ENCODE results near the gene C9.
"Not testable (repeated sequence)": the region's sequence is repeated elsewhere in the genome, so short reads cannot be mapped to it uniquely, and the experiment has no call there.

Gene C9

DNA sequence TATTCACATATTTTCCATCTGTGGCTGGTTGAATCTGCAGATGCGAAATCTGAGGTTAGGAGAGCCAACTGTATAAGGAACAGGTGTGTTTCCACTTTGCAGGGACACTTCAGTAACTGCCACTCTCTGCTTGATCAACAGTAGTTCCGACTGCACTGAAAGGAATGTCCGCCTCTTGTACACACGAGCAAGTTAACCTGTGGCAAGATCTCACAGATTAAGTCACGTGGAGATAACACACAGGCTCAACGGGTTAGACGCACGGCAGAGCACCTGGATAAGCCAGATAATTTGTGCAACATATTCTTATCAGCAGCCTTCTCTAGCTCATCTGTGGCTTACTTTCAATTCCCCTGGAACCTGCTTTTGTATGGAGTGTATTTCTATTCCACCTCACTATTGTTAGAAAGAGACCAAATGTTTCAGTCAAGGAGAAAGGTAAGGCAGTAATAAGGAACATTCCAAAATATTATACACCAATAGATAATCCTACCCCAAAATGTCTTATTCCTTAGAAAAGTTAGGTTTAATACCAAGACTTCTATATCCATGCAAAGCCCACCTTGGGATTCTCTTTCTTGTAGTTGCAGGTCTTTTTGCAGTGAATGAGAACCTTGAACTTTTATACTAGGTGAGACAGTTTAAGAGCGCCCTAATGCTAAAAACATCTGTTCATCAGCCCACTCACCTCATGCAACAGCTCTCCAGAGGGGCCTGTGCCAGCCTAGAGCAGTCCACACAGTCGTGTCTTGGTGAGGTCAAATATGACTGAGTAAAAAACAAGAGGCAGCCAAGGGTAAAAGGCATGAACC, 6.5 kb upstream of the C9 start:
- DNase-seq, result no peak

DNA sequence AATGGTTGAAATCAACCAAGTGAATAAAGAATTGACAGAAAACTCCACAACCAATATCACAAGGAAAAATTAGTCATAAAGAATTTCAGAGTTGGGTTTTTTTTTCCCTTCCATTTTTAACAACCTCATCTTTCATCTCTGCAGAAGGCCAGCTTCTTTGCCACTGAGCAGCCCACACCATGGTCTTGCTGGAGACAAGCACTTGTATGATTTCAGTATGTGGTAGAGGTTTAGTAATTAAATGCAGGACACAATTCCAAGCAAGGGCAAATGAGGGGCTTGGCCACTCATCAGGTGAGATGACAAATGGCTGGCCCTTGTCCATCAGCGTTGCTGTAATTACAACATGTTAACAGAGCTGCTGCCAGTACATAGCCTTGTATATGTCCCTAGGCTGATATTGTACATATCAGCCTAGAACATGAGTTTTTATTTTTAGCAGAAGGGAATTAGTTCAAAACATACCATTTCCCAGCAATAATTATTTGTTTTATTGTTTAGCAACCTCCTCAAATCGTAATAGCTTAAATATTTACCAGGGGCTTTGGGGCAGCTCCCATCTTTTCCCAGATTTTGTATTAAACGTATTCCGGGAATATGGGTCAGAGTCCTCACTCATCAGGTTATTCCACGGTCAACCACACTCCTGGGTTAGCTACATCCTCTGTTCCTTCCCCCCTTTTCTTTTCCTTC, 5.0 kb upstream of the C9 start:
- DNase-seq, result no peak

DNA sequence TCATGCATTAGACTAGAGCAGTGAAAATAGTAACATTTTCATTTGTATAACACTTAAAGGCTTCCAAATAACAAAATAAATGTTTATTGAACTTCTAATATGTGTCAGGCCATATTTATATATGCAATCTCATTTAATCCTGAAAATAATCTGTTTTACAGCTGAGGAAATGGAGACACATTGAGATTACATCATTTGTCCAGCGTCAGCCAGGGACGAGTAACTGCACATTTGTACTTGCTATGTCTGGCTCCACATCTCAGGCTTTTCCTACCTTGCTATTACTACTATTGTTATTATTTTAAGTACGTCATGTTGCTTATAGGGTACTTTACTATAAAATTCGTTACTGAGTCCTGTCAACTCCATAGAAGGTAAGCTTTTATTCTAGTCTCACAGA, 3.8 kb upstream of the C9 start:
- DNase-seq, result no peak

DNA sequence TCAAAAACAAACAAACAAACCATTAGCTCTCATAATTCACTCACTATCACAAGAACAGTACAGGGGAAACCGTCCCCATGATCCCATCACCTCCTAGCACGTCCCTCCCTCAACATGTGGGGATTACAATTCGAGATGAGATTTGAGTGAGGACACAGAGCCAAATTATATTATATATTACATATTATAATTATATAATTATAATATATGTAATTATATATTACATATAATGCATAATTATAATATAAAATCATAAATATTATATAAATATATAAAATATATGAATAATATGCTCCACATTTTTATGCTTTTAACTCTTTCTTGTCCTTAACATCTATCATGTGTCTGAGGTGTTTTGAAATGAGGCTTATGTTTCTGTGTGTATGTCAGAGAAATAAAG, 3.4 kb upstream of the C9 start:
- DNase-seq, result no peak

DNA sequence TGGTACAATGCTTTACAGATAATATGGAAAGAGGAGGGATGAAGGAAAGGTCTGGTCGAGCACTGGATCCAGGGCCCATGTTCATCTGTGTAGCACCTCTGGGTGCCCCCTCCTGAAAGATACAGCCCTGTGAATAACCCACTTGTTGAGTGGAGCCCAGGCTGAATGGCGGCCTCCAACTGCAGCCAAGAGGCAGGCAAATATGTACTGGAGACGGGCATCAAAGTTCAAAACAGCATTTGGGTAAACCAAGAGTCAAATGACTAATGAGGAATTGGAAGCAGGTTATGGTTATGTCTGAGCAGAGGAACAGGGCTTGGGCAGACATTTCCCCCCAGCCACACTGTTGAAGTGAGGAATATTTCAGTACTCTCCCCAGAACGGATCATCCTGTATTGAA, 1.1 kb downstream of the C9 start:
- no peak for DNase-seq

DNA sequence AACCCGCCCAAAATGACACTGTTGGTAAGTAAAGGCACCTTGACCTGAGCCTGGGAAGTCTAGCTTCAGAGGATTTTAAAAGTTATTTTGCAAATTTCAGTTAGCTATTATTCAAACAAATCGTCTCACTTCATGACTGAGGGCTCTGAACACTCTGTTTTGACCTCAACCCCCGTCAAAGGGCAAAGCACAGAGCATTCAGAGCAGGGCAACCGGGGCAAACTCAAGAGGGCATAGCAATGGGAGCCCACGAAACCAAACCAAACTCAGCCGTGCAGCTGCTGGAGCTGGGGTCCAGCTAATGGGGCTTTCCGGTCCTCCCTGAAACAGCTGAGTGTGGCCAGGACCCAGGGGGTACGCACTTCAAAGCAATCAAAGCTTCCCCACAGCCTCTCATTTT, 1.6 kb downstream of the C9 start:
- no peak for DNase-seq

DNA sequence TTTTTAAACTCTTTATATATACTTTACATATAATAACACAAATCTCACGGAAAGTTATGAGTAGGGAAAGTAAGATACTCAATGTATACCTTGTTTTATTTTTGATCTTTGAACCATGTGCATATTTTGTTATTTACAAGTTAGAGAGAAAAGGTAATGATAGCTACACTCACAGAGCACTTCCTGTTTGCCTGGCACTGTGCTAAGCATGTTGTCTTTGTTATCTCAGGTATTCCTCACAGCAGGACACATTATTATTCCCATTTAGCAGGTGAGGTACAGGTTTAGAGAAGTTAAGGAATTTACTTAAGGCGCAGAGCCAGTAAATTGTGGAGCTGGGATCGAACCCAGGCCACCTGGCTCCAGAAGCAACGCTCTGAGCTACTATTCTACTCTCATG, 3.0 kb downstream of the C9 start:
- DNase-seq, result no peak

DNA sequence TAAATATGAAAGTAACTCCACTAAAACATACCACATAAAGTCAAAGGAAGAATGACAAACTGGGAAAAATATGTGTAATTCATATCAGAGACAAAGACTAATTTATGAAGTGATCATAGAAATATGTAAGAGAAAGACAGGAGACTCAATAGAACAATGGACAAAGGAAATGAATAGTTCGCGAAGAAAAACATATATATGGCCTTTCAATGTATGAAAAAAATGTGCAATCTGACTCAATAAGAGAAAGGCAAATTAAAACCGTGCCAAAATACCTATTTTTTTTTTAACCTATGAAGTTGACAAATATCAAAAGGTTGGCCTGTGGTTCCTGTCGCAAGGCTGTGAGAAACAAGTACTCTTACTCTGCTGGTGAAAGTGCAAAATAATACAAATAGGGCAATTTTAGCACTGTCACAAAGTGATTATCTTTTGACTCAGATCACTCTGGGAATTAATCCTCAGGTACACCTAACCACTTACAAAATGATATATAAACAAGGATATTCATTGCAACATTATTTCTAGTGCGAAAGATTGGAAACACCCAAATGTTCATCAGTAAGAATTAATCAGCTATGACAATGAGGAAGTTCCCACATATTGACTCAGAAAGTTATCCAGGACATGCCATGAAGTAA, 3.7 kb downstream of the C9 start:
- no peak for DNase-seq

DNA sequence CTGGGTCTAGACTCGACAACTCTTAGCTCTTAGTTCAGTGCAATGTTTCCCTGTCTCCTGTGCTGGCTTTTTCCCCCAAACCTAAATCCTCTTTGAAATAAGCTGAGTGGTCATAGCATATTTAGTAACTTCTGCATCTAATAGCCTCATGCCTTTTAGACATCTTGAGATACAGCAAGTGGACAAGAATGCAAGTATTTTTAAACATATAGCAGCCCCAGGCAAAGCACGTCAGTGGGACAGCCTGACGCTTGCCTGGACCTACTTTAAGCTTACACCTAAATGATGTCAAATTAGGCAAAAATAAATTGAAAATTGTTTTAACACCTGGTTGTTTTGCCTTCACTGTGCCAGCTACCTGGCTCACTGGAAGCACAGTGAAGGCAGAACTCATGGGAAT, 8.0 kb downstream of the C9 start:
- no peak for DNase-seq

DNA sequence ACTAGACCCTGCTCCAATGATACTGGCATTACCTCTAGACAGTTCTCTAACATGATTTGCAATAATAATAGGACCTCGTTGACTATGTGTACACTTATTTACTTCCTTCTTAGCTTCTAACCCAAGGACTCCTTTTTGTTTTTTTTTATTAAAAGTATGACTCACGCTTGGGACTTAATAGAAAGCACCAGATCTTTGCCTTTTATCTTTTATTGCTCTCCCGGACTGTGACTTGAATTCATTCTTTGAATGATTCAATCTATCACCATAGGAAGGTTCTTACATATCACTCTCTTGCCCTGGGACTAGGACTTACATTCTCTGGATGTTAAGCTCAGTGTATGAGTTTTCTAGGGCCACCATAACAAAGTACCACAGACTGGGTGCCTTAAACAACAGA, 9.0 kb downstream of the C9 start:
- DNase-seq, result no peak

DNA sequence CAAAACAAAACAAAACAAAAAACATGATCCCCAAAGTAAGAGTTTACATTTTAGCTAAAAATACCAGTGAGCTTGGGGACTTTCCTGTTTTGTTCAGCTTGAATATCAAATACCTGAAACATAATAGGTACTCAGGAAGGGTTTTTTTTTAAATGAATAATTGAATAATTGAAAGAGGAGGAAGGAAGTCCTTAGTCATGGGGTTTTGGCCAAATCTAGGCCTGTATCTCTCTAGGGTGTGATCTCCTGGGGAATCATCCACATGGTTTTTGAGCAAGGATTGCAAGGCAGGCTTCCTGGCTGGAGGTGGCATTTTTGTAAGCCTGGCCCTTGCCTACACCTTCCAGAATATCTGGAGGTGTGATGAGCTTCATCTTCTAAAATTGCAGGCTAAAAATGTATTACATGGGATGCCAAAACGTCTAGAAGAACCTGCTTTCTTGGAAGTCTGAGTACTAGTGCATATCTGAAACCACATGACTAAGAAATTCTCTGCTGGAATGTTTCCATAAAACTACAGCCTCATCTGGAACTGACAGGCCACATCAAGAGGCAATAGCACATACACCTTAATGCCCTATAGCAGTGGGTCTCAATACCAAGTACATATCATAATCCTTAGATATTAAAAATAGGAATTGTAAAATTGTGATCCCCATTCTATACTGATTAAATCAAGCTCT, 10.4 kb downstream of the C9 start:
- no peak for DNase-seq

DNA sequence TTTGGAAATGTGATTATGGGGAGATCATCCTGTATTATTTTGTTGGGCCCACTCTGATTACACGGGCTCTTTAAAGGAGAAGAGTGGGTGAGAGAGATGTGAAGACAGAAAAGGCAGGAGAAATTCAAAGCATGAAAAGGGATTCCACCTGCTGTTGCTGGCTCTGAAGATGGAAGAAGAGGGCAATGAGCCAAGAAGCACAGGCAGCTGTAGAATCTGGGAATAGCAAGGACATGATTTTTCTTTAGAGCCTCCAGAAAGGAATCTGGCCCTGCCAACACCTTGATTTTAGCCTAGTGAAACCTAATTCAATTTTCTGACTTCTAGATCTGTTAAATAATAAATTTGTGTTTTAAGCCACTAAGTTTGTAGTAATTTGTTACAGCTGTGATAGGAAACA, 11.3 kb downstream of the C9 start:
- DNase-seq, result no peak

DNA sequence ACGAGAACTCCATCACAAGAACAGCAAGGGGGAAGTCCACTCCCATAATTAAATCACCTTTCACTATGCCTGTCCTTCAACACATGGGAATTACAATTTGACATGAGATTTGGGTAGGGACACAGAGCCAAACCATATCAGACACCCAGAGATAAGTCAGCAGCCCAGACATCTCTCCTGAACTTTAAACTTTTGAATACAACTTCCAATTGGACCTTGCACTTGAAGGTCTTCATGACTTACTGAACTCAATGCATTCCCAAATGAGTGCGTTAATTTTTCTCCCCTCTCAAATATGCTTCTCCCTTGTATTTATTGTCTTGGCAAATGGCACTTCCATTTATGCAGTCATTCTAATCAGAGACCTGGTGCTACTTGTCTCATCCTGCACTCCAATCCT, 12.1 kb downstream of the C9 start:
- no peak for DNase-seq

DNA sequence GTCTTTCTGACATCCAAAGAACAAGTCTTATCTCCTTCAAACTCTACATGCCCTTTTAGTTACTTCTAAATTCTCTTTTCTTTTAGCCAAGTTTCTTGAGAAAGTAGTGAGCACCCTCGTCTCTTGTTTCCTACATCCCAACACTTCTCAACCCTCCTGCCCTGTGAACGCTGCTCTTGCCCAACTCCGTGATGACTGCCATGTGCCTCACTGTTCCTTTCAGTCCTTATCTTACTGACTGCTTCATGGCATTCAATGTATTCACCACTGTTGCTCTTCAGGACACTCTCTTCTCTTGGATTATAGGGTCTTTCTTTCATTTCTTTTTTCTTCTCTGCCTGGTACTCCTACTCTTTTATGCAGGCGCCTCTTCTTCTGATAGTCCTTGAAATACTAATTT, 14.8 kb downstream of the C9 start:
- DNase-seq, result no peak

DNA sequence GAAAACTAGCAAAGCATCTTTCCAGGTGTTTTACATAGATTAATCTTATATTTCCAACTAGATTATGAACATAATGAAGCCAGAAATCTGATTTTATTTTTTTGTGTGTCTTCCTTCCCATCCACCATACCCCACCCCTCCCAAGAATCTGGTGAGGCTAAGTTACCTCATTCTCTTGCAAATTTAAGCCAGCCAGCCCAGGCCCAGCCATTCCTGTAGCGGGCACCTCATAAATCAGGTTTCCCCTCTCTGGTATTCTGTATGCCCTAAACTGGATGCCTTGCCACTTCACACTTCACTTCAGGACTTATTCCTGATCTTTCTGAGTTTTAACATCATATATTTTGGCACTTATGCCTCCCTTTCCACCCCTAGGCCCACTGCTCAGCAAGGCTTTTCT, 21.8 kb downstream of the C9 start:
- no peak for DNase-seq

DNA sequence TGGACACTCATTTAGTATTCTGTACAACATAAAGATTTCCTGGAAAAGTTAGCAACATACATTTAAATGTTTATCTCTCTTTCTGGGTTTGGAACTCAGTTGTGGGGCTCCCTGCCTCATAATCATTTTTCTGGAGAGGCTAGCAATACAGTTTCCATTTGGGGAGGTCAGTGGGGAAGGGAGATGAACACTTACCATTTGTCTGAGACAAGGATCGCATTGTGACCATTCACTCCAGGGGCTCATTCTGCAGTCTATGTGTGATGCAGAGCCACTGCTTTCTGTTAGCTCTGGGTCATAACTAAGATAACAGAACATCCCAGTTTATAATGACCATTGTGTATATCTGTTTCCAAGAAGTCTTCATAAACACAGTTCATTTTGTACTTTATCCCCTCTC, 22.4 kb downstream of the C9 start:
- no peak for DNase-seq

DNA sequence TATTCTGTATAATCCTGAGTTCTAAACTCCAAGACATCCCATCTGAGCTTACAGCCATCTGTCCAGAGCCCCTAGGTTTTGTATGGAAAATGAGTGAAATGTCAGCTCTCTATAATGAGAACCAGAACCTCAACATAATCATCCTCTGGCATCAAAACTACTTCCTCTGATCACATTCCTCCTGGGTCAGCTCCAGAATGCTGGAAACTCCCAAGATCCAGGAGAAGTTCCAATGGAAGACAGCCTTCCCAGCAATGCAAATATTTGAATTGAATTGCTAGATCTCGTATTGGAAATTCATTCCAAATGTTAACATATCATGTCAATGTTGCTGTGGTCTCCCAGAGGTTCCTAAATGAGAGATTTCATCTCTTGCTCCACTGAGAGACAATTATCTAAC, 23.8 kb downstream of the C9 start:
- no peak for DNase-seq

DNA sequence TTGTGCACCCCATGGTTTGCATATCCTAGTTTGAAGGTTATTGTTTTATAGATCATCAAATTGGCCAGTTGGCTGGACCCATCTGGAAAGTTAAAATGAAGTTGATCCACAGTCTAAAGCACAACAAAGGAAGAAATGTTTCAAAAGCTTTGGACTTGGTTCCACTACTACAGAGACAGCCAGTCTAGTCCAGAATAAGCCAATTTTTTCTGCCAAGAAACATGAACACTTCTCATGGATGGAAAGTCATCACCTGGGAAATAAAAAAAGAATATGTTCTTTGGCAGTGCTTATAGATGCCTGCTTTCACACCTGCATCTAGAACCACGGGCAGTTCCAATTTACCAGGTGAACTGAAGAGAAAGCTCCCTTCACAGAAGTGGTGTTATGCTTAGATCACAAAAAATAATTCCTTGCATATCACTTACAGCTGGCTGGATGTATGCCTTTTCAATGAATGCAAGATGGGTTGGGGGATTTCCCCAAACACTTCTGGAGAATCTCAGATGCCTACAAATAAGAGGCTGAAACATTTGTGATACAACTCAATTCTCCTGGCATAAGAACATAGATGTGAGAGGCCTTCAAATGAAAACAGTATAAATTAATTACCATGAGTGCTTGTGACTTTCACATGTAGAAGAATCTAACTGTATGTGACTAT, 26.9 kb downstream of the C9 start:
- no peak for DNase-seq

DNA sequence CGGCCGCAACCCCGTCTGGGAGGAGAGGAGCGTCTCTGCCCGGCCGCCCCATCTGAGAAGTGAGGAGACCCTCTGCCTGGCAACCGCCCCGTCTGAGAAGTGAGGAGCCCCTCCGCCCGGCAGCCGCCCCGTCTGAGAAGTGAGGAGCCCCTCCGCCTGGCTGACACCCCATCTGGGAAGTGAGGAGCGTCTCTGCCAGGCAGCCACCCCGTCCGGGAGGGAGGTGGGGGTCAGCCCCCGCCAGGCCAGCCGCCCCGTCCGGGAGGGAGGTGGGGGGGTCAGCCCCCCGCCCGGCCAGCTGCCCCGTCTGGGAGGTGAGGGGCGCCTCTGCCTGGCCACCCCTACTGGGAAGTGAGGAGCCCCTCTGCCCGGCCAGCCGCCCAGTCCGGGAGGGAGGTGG, 30.0 kb downstream of the C9 start:
- not testable (repeated sequence) for DNase-seq

DNA sequence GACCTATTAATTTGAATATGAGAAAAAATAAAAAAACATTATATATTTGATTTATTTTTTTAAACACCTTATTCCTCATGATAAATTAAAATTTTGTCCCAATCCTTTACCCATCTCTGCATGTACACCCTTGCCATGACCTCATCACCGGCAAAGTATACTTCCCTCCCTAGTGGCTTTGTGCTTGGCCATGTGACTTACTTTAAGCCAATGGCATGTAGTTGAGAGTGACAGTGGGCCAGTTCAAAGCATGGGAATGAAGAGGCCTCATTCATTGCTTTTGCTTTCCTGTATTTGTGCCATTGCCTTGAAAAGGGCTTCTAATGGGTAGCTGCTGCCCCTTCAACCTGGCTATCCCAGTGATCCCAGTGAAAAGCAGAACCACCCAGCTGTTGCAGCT, 31.2 kb downstream of the C9 start:
- DNase-seq, result no peak

DNA sequence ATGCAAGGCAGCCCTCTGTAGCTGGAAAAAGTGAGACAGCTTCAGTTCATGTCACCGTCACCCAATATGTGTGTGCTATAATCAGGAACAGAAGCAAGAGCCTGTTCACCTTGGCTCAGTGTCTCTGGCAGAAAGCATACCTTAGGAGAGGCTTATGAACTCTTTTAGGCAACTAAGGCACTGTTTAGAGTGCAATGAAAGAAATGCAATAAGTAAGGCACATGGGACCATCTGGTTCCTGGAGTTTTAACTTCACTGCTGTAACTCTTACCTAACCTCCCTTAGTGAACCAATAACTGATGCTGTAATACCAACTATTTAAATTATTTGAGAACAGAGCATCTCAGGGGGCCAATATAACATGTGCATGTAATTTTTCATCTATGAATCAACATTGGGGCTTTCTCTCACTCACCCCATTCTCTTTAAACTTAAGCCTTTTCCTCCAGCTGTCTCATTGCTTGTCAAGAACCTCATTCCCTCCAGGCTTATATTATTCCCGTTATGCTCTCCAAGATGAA, 32.4 kb downstream of the C9 start:
- no peak for DNase-seq

DNA sequence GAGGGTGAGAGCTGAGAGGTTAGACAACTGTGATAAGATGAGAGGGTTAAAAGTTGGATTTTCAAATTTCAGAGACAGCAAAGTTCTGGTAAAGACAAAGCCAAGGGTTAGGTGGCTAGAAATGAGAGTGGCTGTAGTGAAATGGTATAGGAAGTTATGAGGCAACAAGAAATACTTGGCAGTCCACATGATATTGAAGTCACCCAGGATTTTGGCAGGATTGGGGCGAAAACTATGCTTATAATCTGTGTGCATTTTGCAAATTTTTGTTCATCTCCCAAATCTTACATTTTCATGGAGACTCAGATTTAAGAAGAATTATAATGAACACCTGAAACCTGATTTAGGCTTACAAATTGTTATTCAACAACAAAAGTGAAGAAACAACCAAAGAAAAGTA, 35.6 kb downstream of the C9 start:
- DNase-seq, result no peak

DNA sequence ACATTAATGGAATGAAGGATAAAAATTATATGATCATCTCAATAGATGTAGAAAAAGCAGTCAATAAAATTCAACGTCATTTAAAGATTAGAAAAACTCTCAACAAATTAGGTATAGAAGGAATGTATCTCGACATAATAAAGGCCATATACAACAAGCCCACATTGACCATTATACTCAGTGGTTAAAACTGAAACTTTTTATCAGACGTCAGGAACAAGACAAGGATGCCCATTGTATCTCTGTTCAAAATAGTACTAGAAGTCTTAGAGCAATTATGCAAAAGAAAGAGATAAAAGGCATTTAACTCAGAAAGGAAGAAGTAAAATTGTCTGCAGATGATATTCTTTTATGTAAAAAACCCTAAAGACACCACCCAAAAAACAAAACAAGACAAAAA, 40.8 kb downstream of the C9 start:
- no peak for DNase-seq
